ENCODE measurements around the gene SLA2.
"Not testable (repeated sequence)": the region's sequence is repeated elsewhere in the genome, so short reads cannot be mapped to it uniquely, and the experiment has no call there.

SLA2 gene

GRCh38 chr20:36645998-36646397 is at the start of gene SLA2:
Gene SLA2, minus strand, starts transcription at chr20:36646196. Its CDS starts 4,861 bp downstream, at chr20:36641335.
- no peak within 1 kb of the TSS for H3K4me3 ChIP-seq (replicated peaks in 1 of 2; ENCODE audit: low read depth in 2 of 2, low read length in 2 of 2)
- TF ChIP-seq CTCF (IDR thresholded peaks at IDR 0.05; ENCODE audit: low read depth, low read length), result no peak
- no peak for DNase-seq (ENCODE audit: low read depth in 2 of 2)

GRCh38 chr20:36695467-36695866 is 49.5 kb upstream of the SLA2 start:
- not testable (repeated sequence) for H3K4me3 ChIP-seq (replicated peaks in 1 of 2; ENCODE audit: low read depth in 2 of 2, low read length in 2 of 2); DNase-seq (ENCODE audit: low read depth in 2 of 2)

- TF ChIP-seq CTCF (IDR thresholded peaks at IDR 0.05; ENCODE audit: low read depth, low read length), result no peak
- DNase-seq (ENCODE audit: low read depth in 2 of 2), result no peak
Measured at GRCh38 chr20:36688630-36689029, 42.6 kb upstream of the SLA2 start.

GRCh38 chr20:36687850-36688249 is 41.9 kb upstream of the SLA2 start:
- no peak for DNase-seq (ENCODE audit: low read depth in 2 of 2)
- TF ChIP-seq CTCF (IDR thresholded peaks at IDR 0.05; ENCODE audit: low read depth, low read length), result no peak
- no peak overlapping the region for H3K4me3 ChIP-seq (replicated peaks in 1 of 2; ENCODE audit: low read depth in 2 of 2, low read length in 2 of 2)

More at GRCh38 chr20:36688630-36689029, 42.6 kb upstream of the SLA2 start:
- H3K4me3 ChIP-seq (replicated peaks in 1 of 2; ENCODE audit: low read depth in 2 of 2, low read length in 2 of 2), result no peak overlapping the region

GRCh38 chr20:36686944-36687343 is 40.9 kb upstream of the SLA2 start:
- H3K4me3 ChIP-seq (replicated peaks in 1 of 2; ENCODE audit: low read depth in 2 of 2, low read length in 2 of 2), result no peak overlapping the region
- no peak for TF ChIP-seq CTCF (IDR thresholded peaks at IDR 0.05; ENCODE audit: low read depth, low read length)
- DNase-seq (ENCODE audit: low read depth in 2 of 2), result no peak

- DNase-seq (ENCODE audit: low read depth in 2 of 2), result no peak
- TF ChIP-seq CTCF (IDR thresholded peaks at IDR 0.05; ENCODE audit: low read depth, low read length), result no peak
- no peak overlapping the region for H3K4me3 ChIP-seq (replicated peaks in 1 of 2; ENCODE audit: low read depth in 2 of 2, low read length in 2 of 2)
Measured at GRCh38 chr20:36686504-36686903, 40.5 kb upstream of the SLA2 start.

GRCh38 chr20:36684747-36685146 is 38.8 kb upstream of the SLA2 start:
- no peak for DNase-seq (ENCODE audit: low read depth in 2 of 2)
- no peak for TF ChIP-seq CTCF (IDR thresholded peaks at IDR 0.05; ENCODE audit: low read depth, low read length)
- H3K4me3 ChIP-seq (replicated peaks in 1 of 2; ENCODE audit: low read depth in 2 of 2, low read length in 2 of 2), result no peak overlapping the region
